Right atrium auricular region (tissue), 2 donors: ENCODE data around the gene RNF157. TPM values are rescaled to one million over a fixed set of nuclear protein-coding genes. Genes with fewer than 3 reads are reported as not detected.

Experiments
- DNase-seq: peaks from one replicate; pipeline ENCODE4 v3.0.0-alpha.2; 2019; ENCODE audit warnings: low spot score
- H3K27ac ChIP-seq, 2 donors: fragments of 200-600 bp; sonication (generic); 1 replicate in 1 of 2; 2 replicates in 1 of 2; pipeline ENCODE4 v1.5.1; 2016 to 2019
- H3K27me3 ChIP-seq, 2 donors: fragments of 200-600 bp; sonication (generic); one replicate each; pipeline versions ENCODE4 v1.5.1 to v1.6.0; 2017 to 2019
- H3K36me3 ChIP-seq: fragments of 200-600 bp; sonication (generic); one replicate; pipeline ENCODE4 v1.5.1; 2016
- H3K4me1 ChIP-seq, 2 donors: fragments of 200-600 bp; sonication (generic); one replicate each; pipeline versions ENCODE4 v1.5.1 to v1.6.0; 2017 to 2019
- H3K4me3 ChIP-seq, 2 donors: fragments of 200-600 bp; sonication (generic); 1 replicate in 1 of 2; 2 replicates in 1 of 2; pipeline ENCODE4 v1.5.1; 2017 to 2019; ENCODE audit warnings: mild to moderate bottlenecking in 1 of 2, moderate library complexity in 1 of 2
- H3K9me3 ChIP-seq, 2 donors: fragments of 200-600 bp; sonication (generic); one replicate each; pipeline ENCODE4 v1.5.1; 2019
- total RNA-seq, 2 donors: library from RNA; depleted of rRNA; stranded (reverse); fragments of >200 nt; gene quantifications; one replicate each; pipeline ENCODE4 v1.1.0, GENCODE V29; 2016
- TF ChIP-seq, protein P1 (sequence below), 2 donors: fragments of 200-600 bp; sonication (generic); IDR thresholded peaks; one replicate each; pipeline ENCODE4 v1.5.1; 2019; ENCODE audit warnings: antibody characterized with exemption in 2 of 2

RNF157 gene
- total RNA-seq, 2 donors from 2014 or later, result 9.5 to 13.0 TPM

DNA sequence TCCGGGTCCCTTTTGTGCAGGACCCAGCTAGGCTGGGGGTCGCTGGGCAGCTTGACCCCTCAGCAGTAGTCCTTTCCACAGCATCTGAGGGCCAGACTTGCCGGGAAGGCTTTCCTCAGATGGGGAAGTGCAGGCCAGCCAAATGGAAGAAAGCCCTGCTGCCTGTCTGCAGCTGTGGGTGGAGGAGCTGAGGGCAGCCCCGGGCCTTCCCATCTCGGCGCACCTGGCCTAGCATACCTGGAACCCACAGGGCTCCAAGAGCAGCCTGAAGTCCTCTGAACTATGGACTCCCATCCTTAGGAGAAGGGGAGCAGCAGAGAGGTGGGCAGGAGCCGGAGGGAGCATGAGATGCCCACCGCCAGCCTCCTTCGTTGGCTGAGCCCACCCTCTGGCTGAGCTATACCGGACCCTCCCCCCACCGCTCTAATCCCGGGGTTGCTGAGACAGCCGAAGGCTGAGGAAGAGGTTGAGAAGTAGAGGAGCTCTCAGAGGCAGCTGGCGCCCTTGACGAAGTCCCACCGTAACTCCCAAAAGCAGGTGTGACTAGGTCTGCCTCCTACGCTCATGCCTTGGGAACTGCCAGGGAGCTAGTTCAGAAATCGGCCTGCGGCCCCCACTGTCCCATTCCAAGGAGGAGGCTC is 38.1 kb upstream of the RNF157 start:
- Histone ChIP-seq H3K4me3 (no peak overlapping the region), H3K27me3 (no peaks in the 10 kb centered on the region), H3K36me3 (no peaks in the 10 kb centered on the region), H3K9me3 (no peaks in the 10 kb centered on the region), H3K4me1 (peaks cover 0 to 16% of the 10 kb centered on the region in 2 donors), H3K27ac (no peak overlapping the region)
- TF ChIP-seq, protein P1, sequence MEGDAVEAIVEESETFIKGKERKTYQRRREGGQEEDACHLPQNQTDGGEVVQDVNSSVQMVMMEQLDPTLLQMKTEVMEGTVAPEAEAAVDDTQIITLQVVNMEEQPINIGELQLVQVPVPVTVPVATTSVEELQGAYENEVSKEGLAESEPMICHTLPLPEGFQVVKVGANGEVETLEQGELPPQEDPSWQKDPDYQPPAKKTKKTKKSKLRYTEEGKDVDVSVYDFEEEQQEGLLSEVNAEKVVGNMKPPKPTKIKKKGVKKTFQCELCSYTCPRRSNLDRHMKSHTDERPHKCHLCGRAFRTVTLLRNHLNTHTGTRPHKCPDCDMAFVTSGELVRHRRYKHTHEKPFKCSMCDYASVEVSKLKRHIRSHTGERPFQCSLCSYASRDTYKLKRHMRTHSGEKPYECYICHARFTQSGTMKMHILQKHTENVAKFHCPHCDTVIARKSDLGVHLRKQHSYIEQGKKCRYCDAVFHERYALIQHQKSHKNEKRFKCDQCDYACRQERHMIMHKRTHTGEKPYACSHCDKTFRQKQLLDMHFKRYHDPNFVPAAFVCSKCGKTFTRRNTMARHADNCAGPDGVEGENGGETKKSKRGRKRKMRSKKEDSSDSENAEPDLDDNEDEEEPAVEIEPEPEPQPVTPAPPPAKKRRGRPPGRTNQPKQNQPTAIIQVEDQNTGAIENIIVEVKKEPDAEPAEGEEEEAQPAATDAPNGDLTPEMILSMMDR (IDR thresholded peaks at IDR 0.05), result no peak
- no peak for DNase-seq

GRCh38 chr17:76277300-76278267 is 37.3 kb upstream of the RNF157 start:
- Histone ChIP-seq H3K4me3 (no peak overlapping the region), H3K36me3 (no peaks in the 10 kb centered on the region), H3K4me1 (peaks cover 0 to 24% of the 10 kb centered on the region in 2 donors), H3K9me3 (no peaks in the 10 kb centered on the region), H3K27me3 (no peaks in the 10 kb centered on the region), H3K27ac (no peak overlapping the region)
- TF ChIP-seq, protein P1 (IDR thresholded peaks at IDR 0.05), result no peak
- no peak for DNase-seq

DNA sequence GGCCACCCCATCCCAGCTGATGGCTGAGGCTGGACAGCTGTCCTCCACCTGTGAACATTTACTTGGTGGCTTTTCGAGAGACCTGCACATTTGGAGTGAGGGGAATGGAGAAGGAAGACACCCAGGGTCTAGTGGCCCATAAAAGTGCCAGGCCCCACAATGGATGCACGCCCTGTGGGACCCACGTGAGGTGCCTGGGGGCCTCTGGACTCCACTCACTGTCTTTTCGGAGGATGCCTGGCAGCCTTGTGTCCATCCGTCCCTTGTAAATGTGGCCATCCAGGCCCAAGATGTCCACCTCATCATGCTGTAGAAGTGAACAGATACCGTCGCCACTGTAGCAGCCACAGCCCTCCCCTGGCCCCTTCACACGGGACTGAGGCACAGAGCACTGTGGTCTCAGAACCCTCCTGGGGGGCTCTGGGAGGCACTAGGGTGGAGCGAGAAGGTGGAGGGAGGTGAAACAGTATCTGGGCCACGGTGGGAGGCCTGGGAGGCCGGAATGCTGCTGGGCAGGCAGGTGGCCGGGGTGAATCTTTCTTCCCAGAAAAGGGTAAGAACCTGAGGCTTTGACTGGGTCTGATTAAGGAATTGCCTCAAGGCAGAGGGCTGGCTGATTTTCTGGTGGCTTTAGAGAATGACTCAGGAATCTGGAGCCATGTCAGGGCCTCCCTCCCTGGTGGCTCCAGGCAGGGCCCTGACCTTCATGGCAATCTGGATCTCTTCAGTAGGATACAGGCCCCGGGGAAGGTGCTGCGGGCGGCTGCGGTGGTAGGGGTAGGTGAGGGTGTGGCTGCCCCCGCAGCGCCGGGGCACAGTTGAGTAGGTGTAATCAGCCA is 36.4 kb upstream of the RNF157 start:
- Histone ChIP-seq H3K36me3 (no peaks in the 10 kb centered on the region), H3K27ac (no peak overlapping the region), H3K9me3 (no peaks in the 10 kb centered on the region), H3K4me3 (no peak overlapping the region), H3K27me3 (no peaks in the 10 kb centered on the region), H3K4me1 (peaks cover 0 to 33% of the 10 kb centered on the region in 2 donors)
- DNase-seq, result no peak
- TF ChIP-seq, protein P1 (IDR thresholded peaks at IDR 0.05), result no peak

GRCh38 chr17:76276069-76276431 is 35.8 kb upstream of the RNF157 start:
- Histone ChIP-seq H3K4me3 (no peak overlapping the region), H3K27me3 (no peaks in the 10 kb centered on the region), H3K36me3 (no peaks in the 10 kb centered on the region), H3K27ac (no peak overlapping the region), H3K4me1 (peaks cover 0 to 39% of the 10 kb centered on the region in 2 donors), H3K9me3 (no peaks in the 10 kb centered on the region)
- TF ChIP-seq, protein P1 (IDR thresholded peaks at IDR 0.05), result no peak
- no peak for DNase-seq

DNA sequence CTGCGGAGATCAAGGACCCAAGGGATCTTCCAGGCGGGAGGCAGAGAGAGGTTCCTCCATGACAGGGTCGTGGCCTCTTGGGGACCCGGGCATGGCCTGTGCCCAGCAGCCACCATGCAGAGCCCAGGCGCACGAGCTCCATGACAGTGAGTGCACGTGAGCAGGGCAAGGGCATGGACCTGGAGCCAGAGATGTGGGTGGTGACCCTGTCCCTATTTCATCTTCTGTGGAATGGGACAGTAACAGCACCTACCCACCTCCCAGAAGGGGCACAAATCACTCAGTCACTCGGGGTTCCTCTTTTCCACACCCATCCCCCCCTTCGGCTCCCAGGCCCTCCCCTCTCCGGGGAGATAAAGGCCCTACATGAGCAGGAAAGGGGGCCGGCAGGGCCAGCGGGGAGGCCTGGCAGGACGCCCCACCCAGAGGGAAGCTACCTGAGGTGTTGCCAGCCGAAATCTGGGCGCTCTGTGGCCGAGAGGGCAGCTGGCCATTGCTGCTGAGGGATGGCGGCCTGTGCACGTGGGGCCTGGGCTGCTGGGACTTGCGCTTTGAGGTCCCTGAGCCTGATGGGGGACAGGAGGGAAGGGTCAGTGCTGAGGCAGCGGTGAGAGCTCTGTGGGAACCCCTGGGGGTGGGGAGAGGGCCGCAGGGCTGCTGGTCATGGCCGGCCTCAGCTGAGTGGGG is 35.2 kb upstream of the RNF157 start:
- peaks cover 2% of the 10 kb centered on the region for H3K36me3 ChIP-seq
- H3K27me3 ChIP-seq, result no peaks in the 10 kb centered on the region
- peaks cover 0 to 44% of the 10 kb centered on the region in 2 donors for H3K4me1 ChIP-seq
- TF ChIP-seq, protein P1 (IDR thresholded peaks at IDR 0.05), result no peak
- no peak overlapping the region for H3K27ac ChIP-seq
- H3K9me3 ChIP-seq, result no peaks in the 10 kb centered on the region
- no peak overlapping the region for H3K4me3 ChIP-seq
- DNase-seq, result no peak
